Medulla oblongata (tissue), 1 donor: ENCODE results near the gene NACA.
"Not testable (repeated sequence)": the region's sequence is repeated elsewhere in the genome, so short reads cannot be mapped to it uniquely, and the experiment has no call there.

ENCODE experiments used
- DNase-seq: peaks from one replicate; pipeline ENCODE4 v3.0.0-alpha.2; 2015; ENCODE audit errors: extremely low spot score

NACA gene

DNA sequence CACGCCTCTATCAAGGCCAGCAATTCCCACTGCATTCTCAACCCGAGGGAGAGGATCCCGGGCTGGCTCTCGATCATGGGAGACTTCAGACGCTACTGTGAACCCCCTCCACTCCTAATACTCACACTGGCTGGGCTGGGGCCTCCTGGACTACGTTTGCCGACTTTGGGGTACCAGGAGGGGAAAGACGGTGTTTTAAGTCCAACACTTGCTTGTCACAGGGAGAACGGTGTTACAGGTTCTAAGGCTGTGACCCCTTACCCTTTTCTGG is 463 bp downstream of the NACA start:
- DNase-seq: no peak

DNA sequence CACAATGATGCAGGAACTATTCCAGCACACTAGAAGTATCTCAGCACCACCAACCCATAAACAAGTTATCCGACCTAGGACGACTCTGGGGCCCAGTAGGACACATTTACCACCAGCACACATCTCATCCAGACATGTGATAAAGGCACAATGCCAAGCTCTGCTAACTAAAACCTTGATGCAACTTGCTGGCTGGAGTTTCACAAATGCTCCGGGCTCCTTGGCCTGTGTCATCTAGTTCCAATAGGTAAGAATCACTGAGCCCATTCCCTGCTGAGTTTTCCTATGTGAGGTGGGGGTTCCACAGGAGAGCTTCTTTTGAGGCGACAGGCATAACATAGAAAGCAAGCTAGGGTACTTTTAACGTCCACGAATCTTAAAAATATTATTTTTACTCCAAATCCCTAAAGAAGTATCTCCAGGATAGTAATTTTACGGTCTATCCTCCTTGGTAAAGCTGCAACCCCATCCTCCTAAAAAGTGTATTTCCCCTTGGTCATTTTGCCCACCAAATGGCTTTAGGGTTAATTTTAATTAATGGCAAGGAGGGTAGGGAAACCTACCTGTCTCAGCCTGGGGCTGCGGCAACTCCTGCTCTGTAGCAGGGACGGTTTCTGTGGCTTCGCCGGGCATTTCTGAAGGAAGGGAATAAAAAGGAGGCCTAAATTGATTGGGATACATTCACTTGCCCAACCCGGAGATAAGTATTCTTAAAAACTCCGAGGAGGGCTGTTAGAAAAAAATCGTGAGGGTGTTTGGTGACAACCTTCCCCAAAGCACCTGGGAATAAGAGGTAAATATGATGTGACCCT is 1.0 kb downstream of the NACA start:
- peak; percentile 75 for DNase-seq

DNA sequence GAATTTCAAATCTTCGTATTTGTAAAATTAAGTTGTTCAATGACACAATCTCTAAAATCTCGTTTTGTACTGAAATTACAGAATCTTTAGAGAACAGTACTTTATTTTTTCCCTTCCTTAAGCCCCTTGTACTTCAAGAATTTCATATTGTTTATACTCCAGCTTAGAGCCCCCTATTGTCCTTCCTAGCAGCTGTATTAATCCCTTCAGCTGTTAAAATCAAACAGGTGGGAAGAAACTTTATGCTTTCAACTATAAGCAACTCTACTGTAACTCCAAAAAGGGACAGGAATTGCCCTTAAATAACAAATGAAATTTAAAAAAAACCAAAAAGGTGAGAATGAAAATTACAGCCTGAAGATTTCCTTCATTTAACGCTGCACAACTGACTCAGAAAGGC is 1.7 kb downstream of the NACA start:
- DNase-seq: no peak

DNA sequence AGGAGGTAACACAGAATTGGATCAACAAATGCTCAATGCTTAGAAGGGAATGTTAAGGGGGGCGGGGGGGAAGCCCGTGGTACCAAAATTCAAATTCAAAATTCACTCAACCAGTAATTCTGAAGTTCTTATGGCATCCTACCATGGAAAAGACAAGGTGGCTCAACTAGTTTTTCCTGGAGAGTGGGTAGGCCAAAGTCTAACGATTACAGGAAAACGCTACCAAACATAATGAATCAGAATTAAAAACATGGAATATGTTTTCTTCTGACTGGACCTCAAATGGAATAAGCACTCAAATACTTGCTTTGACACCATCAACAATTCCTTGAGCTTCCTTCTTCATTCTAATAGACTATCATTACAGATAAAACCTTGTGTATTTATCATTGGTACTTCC is 2.3 kb downstream of the NACA start:
- DNase-seq: no peak

DNA sequence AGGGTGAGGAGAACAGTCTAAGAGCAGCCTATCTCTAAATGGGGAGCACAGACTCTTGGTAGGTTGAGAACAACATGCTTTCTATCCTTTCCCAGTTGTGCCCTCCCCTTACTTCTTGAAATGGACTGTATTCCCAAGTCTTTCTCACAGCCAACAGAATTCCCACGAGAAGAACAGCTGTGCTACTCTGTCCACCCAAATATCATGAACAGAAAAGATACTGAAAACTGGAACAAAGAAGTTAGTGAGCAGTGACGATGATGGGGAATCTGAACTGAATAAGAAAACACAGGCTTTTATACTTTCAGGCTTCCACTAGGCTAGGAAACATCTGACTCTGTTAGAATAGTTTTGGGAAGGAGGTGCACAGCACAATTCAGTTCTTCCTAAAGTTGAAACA is 3.4 kb downstream of the NACA start:
- DNase-seq: peak; percentile 50

DNA sequence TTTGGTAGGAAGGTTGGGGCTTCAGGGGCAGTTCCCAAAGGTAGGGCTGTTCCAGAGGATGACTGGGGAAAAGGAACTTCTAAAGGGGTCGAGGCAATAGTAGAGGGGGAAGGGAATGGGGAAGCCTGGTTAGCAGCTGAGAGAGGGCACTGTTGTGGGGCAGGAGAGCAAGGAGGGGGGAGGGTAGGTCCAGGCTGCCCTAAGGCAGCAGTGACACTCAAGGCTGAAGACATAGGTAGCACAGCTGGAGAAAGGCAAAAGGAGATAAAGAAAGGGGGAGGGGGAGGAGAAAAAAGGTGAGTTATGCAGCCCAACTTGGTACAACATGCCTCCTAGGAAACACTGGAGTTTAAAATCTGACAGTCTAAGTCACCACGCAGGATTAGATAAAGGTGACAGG is 3.9 kb downstream of the NACA start:
- DNase-seq: no peak

DNA sequence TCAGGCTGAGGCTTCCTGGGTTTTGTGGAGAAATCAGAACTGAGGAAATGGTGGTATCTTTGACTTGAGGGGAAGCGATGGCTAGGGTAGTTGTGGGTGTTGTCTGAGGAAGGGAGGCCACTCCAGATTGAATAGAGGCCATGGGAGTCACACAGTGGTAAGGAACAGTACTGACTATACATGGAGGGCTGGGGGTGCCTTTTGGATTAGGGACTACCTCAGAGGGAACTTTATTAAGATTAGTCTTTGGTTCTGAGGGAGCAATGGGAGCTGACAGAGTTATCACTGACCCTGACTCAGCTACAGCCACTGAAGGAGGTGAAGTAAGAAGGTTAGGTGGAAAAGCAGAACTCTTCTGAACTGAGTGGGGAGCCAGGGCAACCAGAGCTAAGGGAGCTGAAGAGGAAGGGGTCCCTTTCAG is 4.4 kb downstream of the NACA start:
- no peak for DNase-seq

DNA sequence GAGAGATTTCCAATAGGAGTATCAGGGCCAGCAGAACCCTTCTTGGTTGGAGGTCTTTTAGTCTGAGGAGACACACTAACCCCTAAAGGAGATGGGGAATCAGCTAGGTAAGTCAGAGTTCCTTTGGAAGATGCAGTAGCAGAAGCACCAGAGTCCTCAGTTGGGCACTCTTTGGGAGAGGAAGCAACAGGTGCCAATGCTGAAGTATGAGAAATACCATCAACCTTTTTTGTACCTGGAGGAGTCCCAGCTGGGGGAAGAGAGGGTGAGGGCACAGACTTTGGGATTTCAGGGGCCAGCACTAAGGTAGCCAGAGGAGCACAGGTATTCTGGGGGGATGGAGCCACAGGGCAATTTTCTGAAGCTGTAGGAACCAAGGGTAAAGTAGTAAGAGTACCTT is 6.0 kb downstream of the NACA start:
- DNase-seq: no peak

DNA sequence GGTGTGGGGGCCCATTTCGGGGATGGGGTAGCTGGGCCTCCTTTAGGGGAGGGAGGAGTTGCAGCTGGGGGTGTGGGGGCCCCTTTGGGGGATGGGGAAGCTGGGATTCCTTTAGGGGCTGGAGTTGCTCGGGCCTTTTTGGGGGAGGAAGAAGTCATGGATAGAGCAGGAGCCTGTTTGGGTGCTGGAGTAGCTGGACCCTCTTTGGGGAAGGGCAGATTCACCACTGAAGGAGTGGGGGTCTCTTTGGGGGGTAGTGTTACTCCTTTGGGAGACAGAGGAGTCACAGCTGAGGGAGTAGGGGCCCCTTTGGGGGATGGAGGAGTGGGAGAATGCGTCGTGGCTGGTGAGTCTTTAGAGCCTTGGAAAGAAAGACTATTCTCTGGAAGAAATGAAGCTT is 6.5 kb downstream of the NACA start:
- DNase-seq: no peak

DNA sequence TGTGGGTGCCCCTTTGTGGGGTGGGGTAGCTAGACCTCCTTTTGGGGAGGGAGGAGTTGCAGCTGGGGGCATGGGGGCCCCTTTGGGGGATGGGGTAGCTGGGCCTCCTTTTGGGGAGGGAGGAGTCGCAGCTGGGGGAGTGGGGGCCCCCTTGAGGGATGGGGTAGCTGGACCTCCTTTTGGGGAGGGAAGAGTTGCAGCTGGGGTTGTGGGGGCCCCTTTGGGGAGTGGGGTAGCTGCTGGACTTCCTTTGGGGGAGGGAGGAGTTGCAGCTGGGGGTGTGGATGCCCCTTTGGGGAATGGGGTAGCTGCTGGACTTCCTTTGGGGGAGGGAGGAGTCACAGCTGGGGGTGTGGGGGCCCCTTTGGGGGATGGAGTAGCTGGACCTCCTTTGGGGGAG is 7.0 kb downstream of the NACA start:
- no peak for DNase-seq

DNA sequence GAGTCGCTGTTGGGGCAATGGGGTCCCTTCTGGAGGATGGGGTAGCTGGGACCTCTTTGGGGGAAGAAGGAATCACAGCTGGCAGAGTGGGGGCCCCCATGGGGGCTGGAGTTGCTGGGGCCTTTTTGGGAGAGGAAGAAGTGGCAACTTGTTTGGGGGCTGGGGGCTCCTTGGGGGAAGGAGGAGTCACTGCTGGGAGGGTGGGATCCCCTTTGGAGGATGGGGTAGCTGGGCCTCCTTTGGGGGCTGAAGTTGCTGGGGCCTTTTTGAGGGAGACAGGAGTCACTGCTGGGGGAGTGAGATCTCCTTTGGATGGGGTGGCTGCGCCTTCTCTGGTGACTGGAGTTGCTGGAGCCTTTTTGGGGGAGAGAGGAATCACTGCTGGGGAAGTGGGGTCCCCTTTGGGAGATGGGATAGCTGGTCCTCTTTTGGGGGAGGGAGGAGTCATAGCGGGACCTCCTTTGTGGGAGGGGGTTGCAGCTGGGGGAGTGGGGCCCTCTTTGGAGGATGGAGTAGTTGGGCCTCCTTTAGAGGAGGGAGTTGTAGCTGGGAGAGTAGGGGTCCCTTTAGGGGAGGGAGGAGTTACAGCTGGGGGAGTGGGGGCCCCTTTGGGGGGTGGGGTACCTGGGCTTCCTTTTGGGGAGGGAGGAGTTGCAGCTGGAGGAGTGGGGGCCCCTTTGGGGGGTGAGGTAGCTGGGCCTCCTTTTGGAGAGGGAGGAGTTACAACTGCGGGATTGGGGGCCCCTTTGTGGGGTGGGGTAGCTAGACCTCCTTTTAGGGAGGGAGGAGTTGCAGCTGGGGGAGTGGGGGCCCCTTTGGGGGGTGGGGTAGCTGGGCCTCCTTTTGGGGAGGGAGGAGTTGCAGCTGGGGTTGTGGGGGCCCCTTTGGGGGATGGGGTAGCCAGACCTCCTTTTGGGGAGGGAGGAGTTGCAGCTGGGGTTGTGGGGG is 7.9 kb downstream of the NACA start:
- no peak for DNase-seq

DNA sequence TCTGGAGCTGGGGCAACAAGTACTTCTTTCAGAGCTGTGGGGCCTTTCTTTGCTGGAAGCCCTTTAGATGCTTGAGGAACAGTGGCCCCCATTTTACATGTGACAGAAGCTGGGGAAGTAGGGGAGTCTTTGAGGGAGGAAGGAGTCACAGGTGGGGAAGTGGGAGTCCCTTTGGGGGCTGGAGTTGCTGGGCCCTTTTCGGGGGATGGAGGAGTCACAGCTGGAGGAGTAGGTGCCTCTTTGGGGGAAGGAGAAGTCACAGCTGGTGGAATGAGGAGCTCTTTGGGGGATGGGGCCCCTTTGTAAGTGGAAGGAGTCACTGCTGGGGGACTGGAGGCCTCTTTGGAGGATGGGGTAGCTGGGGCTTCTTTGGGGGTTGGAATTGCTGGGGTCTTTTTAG is 8.6 kb downstream of the NACA start:
- no peak for DNase-seq

DNA sequence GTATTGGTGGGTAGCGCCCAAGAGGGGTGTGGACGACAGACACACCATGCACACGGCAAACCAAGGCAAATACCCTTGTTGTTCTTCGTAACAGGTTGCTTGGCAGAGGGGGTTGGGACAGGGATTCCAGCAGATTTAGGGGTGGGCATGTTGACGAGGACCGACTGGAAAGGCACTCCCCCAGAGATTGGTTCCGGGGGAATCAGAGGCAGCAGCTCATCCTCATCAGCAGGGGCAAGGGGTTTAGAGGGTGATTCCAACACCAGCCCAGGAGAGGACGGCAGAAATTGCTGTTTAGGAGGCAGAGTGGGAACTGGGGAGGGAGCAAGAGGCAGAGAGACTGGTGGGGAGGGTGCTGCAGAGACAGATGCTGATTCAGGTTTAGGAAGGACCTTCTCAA is 9.3 kb downstream of the NACA start:
- DNase-seq: no peak

DNA sequence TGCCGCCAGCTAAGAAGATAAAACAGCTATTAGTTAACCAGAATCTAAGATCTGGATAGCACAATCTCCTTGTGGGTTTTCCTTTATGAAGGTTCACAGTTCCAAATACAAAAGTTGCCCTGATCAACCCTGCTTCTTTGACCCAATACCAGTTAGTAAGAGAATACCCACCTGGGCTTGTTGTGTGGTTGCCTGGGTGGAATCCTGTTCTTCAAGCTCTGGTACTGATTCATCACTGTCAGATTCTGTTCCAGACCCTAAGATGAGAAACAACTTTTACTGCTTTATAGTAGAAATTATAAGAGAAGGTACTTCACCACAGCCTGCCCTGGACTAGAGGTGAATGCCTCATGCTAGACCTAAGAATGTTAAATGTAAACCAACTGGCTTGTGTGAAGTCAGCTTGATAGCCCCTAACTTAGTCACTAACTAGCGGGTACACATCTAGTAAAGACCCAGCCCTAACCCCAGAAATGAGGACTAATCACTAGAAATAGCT is 10.6 kb downstream of the NACA start:
- no peak for DNase-seq

DNA sequence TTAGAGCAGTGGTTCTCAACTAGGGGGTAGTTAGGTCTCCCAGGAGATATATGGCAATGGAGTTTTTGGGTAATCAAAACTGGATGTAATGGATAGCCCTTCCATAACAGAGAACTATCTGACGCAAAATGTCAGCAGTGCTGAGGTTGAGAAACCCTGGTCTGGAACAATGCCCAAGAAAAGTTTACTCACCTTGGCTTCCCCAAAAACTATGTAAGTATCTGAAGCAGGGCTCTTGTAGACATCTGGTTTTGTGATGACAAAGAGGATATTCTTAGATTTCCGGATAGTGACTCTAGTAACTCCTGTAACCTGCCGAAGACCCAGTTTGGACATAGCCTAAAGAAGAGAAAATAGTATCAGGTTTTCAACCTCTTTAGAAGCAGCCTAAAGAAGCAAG is 11.8 kb downstream of the NACA start:
- DNase-seq: no peak

DNA sequence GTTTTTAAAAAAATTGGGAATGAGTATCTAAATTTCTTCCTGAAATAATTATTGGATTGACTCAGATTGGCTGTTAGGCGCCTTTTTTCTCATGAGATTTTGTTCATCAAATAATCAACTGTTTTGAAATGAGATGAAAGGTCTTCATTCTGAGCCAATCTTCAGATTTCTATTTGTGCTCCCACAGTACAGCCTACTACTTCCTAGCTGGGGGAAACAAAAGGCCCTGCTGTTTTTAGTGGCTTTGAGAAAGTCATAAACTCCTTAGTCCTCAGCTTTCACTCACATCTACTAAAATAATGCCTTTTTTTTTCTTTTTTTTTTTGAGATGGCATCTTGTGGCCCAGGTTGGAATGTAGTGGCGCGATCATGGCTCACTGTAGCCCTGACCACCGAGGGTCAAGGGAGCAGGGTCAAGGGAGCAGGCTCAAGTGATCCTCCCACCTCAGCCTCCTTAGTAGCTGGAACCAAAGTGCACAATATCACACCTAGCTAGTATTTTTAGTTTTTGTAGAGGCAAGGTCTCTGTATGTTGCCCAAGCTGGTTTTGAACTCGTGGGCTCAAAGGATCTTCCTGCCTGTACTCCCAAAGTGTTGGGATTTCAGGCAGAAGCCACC is 15.2 kb downstream of the NACA start:
- DNase-seq: no peak

DNA sequence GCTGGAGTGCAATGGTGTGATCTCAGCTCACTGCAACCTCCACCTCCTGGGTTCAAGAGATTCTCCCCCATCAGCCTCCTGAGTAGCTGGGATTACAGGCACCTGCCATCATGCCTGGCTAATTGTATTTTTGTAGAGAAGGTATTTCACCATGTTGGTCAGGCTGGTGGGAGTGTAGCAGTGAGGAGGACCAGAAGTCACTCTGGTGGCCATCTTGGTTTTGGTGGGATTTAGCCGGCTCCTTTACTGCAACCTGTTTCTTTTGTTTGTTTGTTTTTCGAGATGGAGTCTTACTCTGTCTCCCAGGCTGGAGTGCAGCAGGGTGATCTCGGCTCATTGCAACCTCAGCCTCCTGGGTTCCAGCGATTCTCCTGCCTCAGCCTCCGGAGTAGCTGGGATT is 20.6 kb downstream of the NACA start:
- not testable (repeated sequence) for DNase-seq

DNA sequence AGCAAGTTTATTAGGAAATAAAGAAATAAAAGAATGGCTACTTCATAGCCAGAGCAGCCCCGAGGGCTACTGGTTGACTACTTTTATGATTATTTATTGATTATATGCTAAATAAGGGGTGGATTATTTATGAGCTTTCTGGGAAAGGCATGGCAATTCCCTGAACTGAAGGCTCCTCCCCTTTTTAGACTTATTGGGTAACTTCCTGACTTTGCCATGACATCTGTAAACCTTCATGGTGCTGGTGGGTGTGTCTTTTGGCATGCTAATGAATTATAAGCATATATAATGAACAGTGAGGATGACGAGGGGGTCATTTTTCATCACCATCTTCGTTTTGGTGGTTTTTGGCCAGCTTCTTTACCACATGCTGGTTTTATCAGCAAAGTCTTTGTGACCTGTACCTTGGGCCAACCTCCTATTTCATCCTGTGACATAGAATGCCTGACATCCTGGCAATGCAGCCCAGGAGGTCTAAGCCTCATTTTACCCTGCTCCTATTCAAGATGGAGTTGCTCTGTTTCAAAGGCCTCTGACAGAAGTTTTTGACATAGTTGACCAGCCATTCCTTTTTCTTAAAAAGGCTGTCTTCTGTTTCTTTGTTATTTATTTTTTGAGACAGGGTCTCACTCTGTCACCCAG is 26.0 kb downstream of the NACA start:
- no peak for DNase-seq

DNA sequence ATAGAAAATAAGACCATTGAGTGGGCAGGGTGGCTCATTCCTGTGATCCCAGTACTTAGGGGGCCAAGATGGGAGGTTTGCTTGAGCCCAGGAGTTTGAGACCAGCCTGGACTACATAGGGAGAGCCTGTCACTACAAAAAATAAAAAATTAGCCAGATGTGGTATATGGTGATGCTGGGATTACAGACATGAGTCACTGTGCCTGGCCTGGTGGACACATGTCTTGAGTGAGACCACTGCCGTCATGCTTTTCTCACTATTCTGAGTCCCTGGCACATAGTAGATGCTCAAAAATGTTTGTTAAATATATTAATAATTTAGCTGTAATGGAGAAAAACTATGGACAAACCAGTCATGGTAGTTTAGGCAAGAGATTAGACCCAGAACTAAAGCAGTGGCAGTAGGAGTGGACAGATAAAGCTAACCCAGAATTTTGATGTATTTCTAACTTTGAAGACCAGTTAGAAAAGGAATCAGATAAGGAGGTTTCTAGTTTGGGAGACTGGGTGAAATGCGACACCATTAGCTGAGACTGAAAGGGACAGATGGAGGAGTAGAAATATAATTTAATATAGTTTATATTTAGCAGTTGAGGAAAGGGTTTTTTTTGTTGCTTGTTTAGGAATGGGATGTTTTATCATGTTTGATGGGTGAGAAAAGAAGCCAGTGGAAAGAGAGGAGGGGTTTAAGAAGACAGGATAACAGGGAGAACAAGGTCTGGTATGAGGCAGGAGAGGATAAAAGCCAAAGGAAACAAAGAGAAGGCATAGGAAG is 29.6 kb downstream of the NACA start:
- no peak for DNase-seq

DNA sequence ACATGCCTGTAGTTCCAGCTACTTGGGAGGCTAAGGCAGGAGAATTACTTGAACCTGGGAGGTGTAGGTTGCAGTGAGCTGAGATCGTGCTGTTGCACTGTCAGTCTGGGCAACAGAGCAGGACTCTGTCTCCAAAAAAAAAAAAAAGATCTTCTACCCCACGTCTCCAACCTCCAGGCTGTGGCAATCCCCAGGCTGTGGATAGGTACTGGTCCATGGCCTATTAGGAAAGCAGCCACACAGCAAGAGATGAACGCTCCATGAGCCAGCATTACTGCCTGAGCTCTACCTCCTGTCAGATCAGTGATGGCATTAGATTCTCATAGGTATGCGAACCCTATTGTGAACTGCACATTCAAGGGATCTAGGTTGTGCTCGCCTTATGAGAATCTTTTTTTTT is 30.9 kb downstream of the NACA start:
- no peak for DNase-seq

DNA sequence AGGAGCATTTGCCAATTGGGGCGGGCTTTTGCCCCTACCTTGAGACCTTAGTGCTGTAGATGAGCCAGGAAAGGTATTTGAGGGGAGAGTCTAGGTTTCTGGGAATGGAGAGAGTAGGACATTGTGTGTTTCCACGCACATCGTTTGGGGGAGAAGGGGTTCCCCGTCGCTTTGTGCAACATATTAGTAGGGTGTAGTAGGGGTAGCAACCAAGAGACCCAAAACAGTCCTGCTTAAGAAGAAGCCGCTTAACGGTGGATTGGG is 36.3 kb downstream of the NACA start:
- DNase-seq: no peak
